SK-N-SH treated with all-trans-retinoic acid at 6 μM for 48 hours (cell line): ENCODE measurements around the gene DNLZ.

Experiments used
- ATAC-seq: fragments of 200-7000 bp; cut with Tn5 transposase; 3 replicates; pipeline ENCODE4 v1.9.1; 2020; ENCODE audit warnings: mild to moderate bottlenecking, moderate library complexity
- ARNTL ChIP-seq: fragments of 450-650 bp; formaldehyde crosslinking; IDR thresholded peaks from 2 replicates; pipeline ENCODE4 v1.5.0; 2020; ENCODE audit warnings: low read depth, mild to moderate bottlenecking, moderate library complexity, borderline replicate concordance
- BACH2 ChIP-seq: fragments of 250-450 bp; sonication (Bioruptor Pico); IDR thresholded peaks from 2 replicates; pipeline ENCODE4 v1.9.0; 2021; ENCODE audit warnings: mild to moderate bottlenecking, borderline replicate concordance
- CREB5 ChIP-seq: fragments of 250-450 bp; sonication (Bioruptor Pico); IDR thresholded peaks from 2 replicates; pipeline ENCODE4 v1.5.1; 2020; ENCODE audit warnings: low read depth, mild to moderate bottlenecking, moderate library complexity
- CSDC2 ChIP-seq: fragments of 250-450 bp; sonication (Bioruptor Pico); IDR thresholded peaks from 2 replicates; pipeline ENCODE4 v1.5.0; 2020; ENCODE audit warnings: mild to moderate bottlenecking, moderate library complexity
- CSRNP3 ChIP-seq: fragments of 250-450 bp; sonication (Bioruptor Pico); IDR thresholded peaks from 2 replicates; pipeline ENCODE4 v1.5.1; 2021; ENCODE audit warnings: mild to moderate bottlenecking, moderate library complexity
- ESRRG ChIP-seq: fragments of 250-450 bp; sonication (Bioruptor Pico); IDR thresholded peaks from 2 replicates; pipeline ENCODE4 v1.6.1; 2021; ENCODE audit warnings: mild to moderate bottlenecking
- ISL1 ChIP-seq: fragments of 250-450 bp; sonication (Bioruptor Pico); IDR thresholded peaks from 2 replicates; pipeline ENCODE4 v2.1.2; 2022; ENCODE audit warnings: mild to moderate bottlenecking, moderate library complexity
- OSR1 ChIP-seq: fragments of 250-450 bp; sonication (Bioruptor Pico); IDR thresholded peaks from 2 replicates; pipeline ENCODE4 v1.8.0; 2022; ENCODE audit warnings: moderate library complexity, mild to moderate bottlenecking, inconsistent platforms
- PATZ1 ChIP-seq: fragments of 250-450 bp; sonication (Bioruptor Pico); IDR thresholded peaks from 2 replicates; pipeline ENCODE4 v1.8.0; 2020; ENCODE audit warnings: mild to moderate bottlenecking, moderate library complexity, borderline replicate concordance
- PPARA ChIP-seq: fragments of 250-450 bp; sonication (Bioruptor Pico); IDR thresholded peaks from 2 replicates; pipeline ENCODE4 v1.5.0; 2020; ENCODE audit warnings: mild to moderate bottlenecking, borderline replicate concordance
- RARB ChIP-seq: fragments of 250-450 bp; sonication (Bioruptor Pico); IDR thresholded peaks from 2 replicates; pipeline ENCODE4 v1.8.0; 2021; ENCODE audit warnings: mild to moderate bottlenecking, moderate library complexity
- SNAI2 ChIP-seq: fragments of 250-450 bp; sonication (Bioruptor Pico); IDR thresholded peaks from 2 replicates; pipeline ENCODE4 v1.5.0; 2020; ENCODE audit warnings: mild to moderate bottlenecking, moderate library complexity
- TSHZ2 ChIP-seq: fragments of 250-450 bp; sonication (Bioruptor Pico); IDR thresholded peaks from 2 replicates; pipeline ENCODE4 v1.5.0; 2020; ENCODE audit warnings: mild to moderate bottlenecking, moderate library complexity
- ZC3H10 ChIP-seq: fragments of 250-450 bp; sonication (Bioruptor Pico); IDR thresholded peaks from 2 replicates; pipeline ENCODE4 v1.5.1; 2021; ENCODE audit warnings: mild to moderate bottlenecking, moderate library complexity
- ZFP30 ChIP-seq: fragments of 450-650 bp; formaldehyde crosslinking; IDR thresholded peaks from 2 replicates; pipeline ENCODE4 v1.5.0; 2022; ENCODE audit warnings: mild to moderate bottlenecking, moderate library complexity
- ZNF565 ChIP-seq: fragments of 450-650 bp; formaldehyde crosslinking; conservative IDR thresholded peaks from 2 replicates; pipeline ENCODE4 v1.5.0; 2020; ENCODE audit warnings: low read depth, mild to moderate bottlenecking, moderate library complexity

DNLZ gene

GRCh38 chr9:136313111-136314055 is 50.2 kb downstream of the DNLZ start:
- no peak for TF ChIP-seq CSDC2 (CRISPR knock-in tag)
- no peak for TF ChIP-seq BACH2
- no peak for TF ChIP-seq ISL1 (CRISPR knock-in tag)
- no peak for TF ChIP-seq PPARA (CRISPR knock-in tag)
- no peak for TF ChIP-seq ZC3H10 (CRISPR knock-in tag)
- ATAC-seq: peak; percentile 18; the same call in 1 of the 3 replicates

GRCh38 chr9:136312436-136312835 is 51.1 kb downstream of the DNLZ start:
- TF ChIP-seq CREB5 (CRISPR knock-in tag) (no peak), ARNTL (no peak), ESRRG (CRISPR knock-in tag) (no peak), OSR1 (CRISPR knock-in tag) (no peak), CSRNP3 (CRISPR knock-in tag) (no peak), CSDC2 (CRISPR knock-in tag) (no peak), ISL1 (CRISPR knock-in tag) (no peak), RARB (CRISPR knock-in tag) (no peak)
- peak; percentile 95 for ATAC-seq

GRCh38 chr9:136312009-136312375 is 51.6 kb downstream of the DNLZ start:
- TF ChIP-seq CREB5 (CRISPR knock-in tag): no peak
- no peak for TF ChIP-seq PATZ1 (CRISPR knock-in tag)
- no peak for TF ChIP-seq ISL1 (CRISPR knock-in tag)
- no peak for TF ChIP-seq SNAI2
- TF ChIP-seq BACH2: no peak
- no peak for TF ChIP-seq PPARA (CRISPR knock-in tag)
- no peak for TF ChIP-seq ESRRG (CRISPR knock-in tag)
- no peak for TF ChIP-seq OSR1 (CRISPR knock-in tag)
- no peak for TF ChIP-seq ZNF565 (CRISPR knock-in tag)
- no peak for TF ChIP-seq CSDC2 (CRISPR knock-in tag)
- TF ChIP-seq RARB (CRISPR knock-in tag): no peak
- peak; percentile 5; the same call in 1 of the 3 replicates for ATAC-seq

GRCh38 chr9:136311051-136312008 is 52.2 kb downstream of the DNLZ start:
- no peak for ATAC-seq
- TF ChIP-seq BACH2 (no peak), TSHZ2 (no peak), ZFP30 (CRISPR knock-in tag) (no peak), SNAI2 (no peak)
